ENCODE measurements around the gene SPR.
A peak's percentile ranks its signal among the peaks of the same experiment; 100 is the strongest.

SPR gene

GRCh38 chr2:72915907-72916742 lies 28.9 kb downstream of the SPR start:
- DNase-seq (ENCODE audit: low read depth), result peak; percentile 36

- no peak for DNase-seq (ENCODE audit: low read depth)
Observed at GRCh38 chr2:72916743-72917137, 29.5 kb downstream of the SPR start.

- peak; percentile 24 for DNase-seq (ENCODE audit: low read depth)
Observed at GRCh38 chr2:72917138-72917876, 30.1 kb downstream of the SPR start, which contains the start of gene EMX1. Gene EMX1 (plus strand): TSS chr2:72917519. CDS start chr2:72917853, 334 bp downstream.

- no peak for DNase-seq (ENCODE audit: low read depth)
Observed at GRCh38 chr2:72917877-72918553, 30.8 kb downstream of the SPR start.

GRCh38 chr2:72919414-72920317 lies 32.5 kb downstream of the SPR start:
- no peak for DNase-seq (ENCODE audit: low read depth)

DNA sequence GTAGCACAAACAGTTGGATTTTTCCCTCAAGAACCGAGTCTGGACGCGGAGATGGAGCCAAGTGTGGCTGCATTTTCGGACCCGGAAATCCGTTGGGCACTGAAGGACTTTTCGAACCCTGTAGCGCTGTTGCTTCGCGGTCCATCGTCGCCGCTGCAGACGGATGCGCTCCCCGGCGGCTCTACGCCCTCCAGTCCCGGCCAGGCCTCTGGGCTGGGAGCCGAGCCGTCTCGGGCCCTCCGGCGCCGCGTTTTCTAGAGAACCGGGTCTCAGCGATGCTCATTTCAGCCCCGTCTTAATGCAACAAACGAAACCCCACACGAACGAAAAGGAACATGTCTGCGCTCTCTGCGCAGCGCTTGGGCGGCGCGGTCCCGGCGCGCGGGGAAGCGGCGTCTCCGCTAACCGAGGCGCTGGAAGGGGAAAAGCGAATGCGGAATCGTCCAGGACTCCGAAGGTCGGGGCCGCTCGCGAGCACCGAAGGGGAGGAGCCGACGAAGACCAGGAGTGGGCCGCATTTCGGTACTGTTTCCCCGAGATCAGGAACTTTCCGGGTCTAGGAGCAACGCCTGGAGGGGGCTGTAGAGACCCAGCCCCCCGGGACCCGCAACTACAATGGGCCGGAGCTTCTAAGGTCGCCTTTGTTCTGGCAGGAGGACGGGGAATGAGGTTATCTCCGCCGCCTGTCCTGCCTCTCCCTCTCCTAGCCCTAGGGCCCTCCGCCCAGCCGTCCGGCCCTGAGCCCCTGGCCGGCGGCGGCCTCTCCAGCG lies 33.3 kb downstream of the SPR start:
- no peak for DNase-seq (ENCODE audit: low read depth)

GRCh38 chr2:72921088-72921851 lies 34.1 kb downstream of the SPR start:
- DNase-seq (ENCODE audit: low read depth), result no peak

- DNase-seq (ENCODE audit: low read depth), result no peak
Observed at GRCh38 chr2:72921853-72922252, 34.6 kb downstream of the SPR start.

GRCh38 chr2:72923833-72924352 lies 36.7 kb downstream of the SPR start:
- no peak for DNase-seq (ENCODE audit: low read depth)

GRCh38 chr2:72924353-72925240 lies 37.4 kb downstream of the SPR start:
- DNase-seq (ENCODE audit: low read depth), result no peak

DNA sequence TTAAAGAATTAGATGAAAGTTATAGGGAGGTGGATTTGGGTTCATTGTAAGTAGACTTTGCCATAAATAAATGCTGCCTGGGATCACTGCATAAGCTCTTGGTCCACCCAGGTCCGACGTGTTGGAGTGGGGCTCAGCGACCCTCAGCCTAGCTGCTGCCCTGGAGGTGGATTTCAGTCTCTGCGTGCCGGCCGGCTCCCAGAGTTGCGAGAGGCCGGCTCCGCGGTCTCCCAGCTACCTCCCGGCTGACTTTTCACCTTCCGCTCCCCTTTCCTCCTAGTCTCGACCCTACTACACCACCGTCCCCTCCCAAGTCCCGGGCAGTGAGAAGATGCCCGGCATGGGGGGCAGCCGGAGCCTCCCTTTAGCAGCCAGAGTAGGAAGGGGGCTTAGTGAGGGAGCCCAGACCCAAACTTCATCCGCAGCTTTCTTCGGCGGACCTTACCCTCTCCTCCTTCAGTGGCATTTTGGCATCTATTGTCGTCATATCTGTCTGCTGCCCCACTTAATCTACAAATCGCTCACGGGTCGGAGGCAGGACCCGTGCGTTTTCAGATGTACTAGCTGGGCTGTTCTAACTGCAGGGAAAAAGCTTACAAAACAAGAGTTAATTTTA lies 38.2 kb downstream of the SPR start:
- DNase-seq (ENCODE audit: low read depth), result no peak

DNA sequence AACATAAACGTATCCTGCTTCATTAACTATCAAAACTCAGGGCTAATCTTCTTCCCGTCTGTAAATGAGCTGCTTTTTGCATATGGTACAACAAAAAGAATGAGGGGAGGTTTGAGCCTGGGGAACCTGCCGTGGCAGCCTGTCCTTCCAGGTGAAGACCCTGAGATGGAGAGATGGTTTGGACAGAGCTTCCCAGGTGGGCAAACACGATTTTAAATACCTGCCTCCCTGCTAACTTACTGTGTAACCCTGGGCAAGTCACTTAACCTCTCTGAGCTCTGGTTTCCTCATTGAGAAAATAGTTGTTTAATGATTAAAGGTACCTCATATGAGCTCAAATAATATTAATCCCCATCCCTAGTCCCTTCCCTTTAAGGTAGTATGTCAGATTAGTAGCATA lies 39.2 kb downstream of the SPR start:
- DNase-seq (ENCODE audit: low read depth), result no peak

DNA sequence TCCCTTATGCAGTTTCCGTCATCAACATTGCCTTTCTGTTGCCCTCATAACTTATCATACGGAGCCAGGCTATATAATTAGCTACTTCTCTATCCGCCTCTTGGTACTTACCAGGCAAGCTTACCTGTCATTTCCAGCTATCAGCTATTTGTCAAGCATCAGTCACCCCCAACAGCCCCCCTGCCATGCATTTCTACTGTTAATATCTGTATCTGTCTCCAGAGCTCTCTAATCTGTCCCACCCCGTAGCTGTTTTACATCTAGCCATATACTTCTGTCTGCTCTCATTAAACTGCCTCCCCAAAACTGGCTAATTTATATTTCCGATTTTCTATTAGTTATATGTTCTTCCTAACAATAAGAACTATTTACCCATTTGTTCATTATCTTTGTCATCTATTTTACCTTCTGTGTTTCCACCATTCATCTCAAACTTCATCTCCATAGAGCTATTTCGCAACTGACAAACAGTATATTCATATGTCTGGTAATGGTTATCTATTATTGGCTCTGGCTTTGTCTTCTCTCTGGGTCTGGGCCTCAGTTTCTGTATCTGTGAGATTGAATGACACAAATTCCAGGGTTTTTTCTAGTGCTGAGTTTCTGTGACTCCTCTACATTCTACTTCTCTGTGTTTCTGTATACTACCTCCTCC lies 39.7 kb downstream of the SPR start:
- DNase-seq (ENCODE audit: low read depth), result no peak

- DNase-seq (ENCODE audit: low read depth), result no peak
Observed at GRCh38 chr2:72927619-72928550, 40.7 kb downstream of the SPR start.

DNA sequence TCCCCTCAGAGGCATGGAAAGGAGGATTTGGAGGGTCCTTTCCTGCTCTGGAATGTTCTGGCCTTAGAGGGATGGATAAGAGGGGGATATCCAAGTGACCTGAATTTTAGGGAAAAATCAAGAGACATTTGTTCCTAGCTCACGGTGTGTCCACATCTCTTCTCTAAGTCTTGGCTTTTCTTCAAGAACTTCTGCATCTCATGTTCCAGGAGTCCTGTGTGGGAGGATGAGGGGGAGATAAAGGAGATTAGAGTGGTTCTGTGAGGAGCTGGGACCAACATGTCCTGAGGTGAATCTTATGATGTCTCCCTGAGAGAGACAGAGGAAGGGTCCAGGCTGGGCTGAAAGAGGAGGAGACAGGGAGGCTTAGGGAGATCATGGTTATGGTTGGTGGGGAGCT lies 41.8 kb downstream of the SPR start:
- DNase-seq (ENCODE audit: low read depth), result no peak

DNA sequence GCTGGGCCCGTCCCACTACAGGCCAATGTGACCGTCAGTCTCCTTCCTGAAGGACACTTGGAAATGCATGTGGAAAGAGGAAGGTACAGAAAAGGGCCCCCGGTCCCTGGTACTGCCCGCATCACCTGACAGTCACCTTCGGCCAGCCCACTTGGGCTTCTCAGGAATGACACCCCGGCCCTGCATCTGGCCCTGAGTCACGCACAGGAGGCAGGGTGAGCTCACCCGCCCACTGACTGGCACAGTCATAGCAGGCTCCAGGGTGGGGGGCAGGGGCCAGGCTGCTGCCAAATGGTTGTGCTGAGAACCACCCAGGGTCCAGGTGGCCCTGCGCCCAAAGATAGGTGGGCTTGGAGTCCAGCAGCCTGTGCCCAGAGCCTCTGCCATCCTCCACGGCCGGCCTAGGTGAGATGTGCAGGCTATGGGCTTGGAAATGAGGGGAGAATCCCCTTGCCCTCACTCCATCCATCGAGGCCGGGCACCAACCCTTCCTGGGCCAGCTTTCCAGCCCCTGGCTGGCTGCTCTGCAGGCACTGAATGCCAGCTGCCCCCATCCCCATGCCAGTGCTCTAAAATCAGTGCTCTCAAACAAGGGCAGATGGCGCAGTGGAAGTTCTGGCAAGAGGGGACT lies 44.2 kb downstream of the SPR start:
- DNase-seq (ENCODE audit: low read depth), result no peak

Measured in T follicular helper cell (primary cell).